Epithelial cell of proximal tubule (primary cell): Measurements from ENCODE around the gene SKIL. TPM values are rescaled to one million over a fixed set of nuclear protein-coding genes. Genes with fewer than 3 reads are reported as not detected.

ENCODE experiments used
- DNase-seq: peaks from one replicate; pipeline ENCODE4 v3.0.0-alpha.2; 2011; ENCODE audit warnings: low read depth
- H3K4me3 ChIP-seq: 2 replicates; pipeline ENCODE4 v1.5.1; 2011; ENCODE audit warnings: low read depth, mild to moderate bottlenecking, low read length
- CTCF ChIP-seq: conservative IDR thresholded peaks from 2 replicates; pipeline ENCODE4 v1.5.1; 2012; ENCODE audit warnings: low read depth, mild to moderate bottlenecking, low read length
- total RNA-seq: library from RNA; depleted of rRNA; stranded (reverse); fragments of >200 nt; gene quantifications from 2 replicates; pipeline ENCODE4 v1.2.3, GENCODE V29; 2015

Gene SKIL
- total RNA-seq, 1 donor from 2014 or later: 25.1 TPM

DNA sequence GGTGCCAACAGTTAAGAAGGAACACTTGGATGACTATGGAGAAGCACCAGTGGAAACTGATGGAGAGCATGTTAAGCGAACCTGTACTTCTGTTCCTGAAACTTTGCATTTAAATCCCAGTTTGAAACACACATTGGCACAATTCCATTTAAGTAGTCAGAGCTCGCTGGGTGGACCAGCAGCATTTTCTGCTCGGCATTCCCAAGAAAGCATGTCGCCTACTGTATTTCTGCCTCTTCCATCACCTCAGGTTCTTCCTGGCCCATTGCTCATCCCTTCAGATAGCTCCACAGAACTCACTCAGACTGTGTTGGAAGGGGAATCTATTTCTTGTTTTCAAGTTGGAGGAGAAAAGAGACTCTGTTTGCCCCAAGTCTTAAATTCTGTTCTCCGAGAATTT, 3.0 kb downstream of the SKIL start:
- no peak for TF ChIP-seq CTCF
- no peak for DNase-seq
- peak overlapping the region; percentile 27 for H3K4me3 ChIP-seq

DNA sequence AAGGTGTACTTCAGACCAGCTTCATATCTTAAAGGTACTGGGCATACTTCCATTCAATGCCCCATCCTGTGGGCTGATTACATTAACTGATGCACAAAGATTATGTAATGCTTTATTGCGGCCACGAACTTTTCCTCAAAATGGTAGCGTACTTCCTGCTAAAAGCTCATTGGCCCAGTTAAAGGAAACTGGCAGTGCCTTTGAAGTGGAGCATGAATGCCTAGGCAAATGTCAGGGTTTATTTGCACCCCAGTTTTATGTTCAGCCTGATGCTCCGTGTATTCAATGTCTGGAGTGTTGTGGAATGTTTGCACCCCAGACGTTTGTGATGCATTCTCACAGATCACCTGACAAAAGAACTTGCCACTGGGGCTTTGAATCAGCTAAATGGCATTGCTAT, 3.4 kb downstream of the SKIL start:
- H3K4me3 ChIP-seq: peak overlapping the region; percentile 27
- no peak for TF ChIP-seq CTCF
- no peak for DNase-seq

GRCh38 chr3:170361711-170362110, 4.2 kb downstream of the SKIL start:
- DNase-seq: no peak
- H3K4me3 ChIP-seq: peak overlapping the region; percentile 27
- no peak for TF ChIP-seq CTCF

DNA sequence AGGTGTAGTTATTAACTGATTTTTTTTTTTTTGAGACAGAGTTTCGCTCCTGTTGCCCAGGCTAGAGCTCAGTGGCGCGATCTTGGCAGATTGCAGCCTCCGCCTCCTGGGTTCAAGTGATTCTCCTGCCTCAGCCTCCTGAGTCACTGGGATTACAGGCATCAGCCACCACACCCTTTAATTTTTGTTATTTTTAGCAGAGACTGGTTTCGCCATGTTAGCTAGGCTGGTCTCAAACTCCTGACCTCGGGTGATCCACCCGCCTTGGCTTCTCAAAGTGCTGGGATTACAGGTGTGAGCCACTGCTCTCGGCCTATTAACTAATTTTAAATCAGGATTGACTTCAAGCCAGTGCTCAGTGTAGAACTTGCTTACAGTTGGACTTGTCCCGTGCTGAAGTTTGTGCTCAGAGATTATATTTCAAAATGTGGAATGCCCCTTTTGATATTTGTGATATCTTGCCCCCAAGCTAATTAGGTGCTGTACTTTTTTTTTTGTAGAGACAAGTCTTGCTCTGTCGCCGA, 6.0 kb downstream of the SKIL start:
- H3K4me3 ChIP-seq: no peak overlapping the region
- DNase-seq: no peak
- TF ChIP-seq CTCF: no peak

DNA sequence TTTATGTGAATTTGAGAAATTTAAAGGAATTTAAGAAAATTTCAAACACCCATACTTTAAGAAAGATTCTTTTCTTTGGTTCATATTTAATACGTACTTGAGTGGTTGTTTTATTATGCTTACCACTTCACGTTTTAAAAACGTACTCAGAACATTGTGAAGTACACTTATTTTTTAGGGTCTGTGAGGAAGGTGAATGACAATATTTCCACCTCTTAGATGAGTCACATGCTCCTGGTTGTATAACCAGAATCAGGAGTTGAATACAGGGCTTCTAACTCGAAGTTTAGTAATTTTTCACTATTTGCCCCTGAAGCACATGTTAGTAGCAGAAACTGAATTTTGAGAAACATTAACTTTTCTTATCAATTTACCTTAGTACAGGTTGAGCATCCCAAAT, 7.5 kb downstream of the SKIL start:
- DNase-seq: no peak
- TF ChIP-seq CTCF: no peak
- no peak overlapping the region for H3K4me3 ChIP-seq

DNA sequence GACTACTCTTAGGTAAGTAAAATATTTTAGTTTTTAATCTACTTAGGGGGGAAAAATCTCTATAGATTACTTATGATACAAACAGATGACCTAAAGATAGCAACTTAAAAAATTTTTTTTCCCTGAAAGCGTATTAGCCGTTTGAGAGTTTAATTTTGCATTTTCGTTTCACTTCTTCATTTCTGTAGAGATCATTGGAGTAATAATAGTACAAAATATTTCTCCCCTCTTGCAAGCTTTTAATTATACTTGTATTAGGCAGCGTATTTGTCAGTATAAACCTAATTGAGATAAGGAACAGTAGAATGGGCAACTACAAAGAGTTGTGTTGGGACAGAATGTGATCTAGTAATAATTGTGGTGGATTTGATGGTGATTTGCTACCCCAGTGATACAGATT, 10.3 kb downstream of the SKIL start:
- no peak for DNase-seq
- TF ChIP-seq CTCF: no peak
- H3K4me3 ChIP-seq: no peak overlapping the region

- no peak for DNase-seq
- H3K4me3 ChIP-seq: no peak overlapping the region
- peak; percentile 50 for TF ChIP-seq CTCF
These were observed 11.4 kb downstream of the SKIL start for GRCh38 chr3:170368921-170369320.
